ENCODE measurements around the gene COL8A2. TPM values are rescaled to one million over a fixed set of nuclear protein-coding genes. Genes with fewer than 3 reads are reported as not detected.

The COL8A2 gene
- total RNA-seq, 1 donor from 2014 or later = 0.10 TPM

GRCh38 chr1:36108314-36108713 lies 16.7 kb downstream of the COL8A2 start:
- peaks cover 7% of the 10 kb centered on the region for H3K27me3 Mint-ChIP-seq
- no peaks in the 10 kb centered on the region for H3K4me1 Mint-ChIP-seq (ENCODE audit: low read depth)
- H3K27ac Mint-ChIP-seq = no peak overlapping the region
- no peaks in the 10 kb centered on the region for H3K36me3 Mint-ChIP-seq (ENCODE audit: insufficient read depth)
- no peak for DNase-seq (ENCODE audit: low spot score, unreplicated experiment)
- H3K9me3 Mint-ChIP-seq (ENCODE audit: low read depth) = no peaks in the 10 kb centered on the region
- no peak overlapping the region for H3K4me3 Mint-ChIP-seq (ENCODE audit: low read depth)
- no peak for TF ChIP-seq CTCF (IDR thresholded peaks at IDR 0.05; ENCODE audit: unreplicated experiment)

GRCh38 chr1:36107394-36107793 lies 17.6 kb downstream of the COL8A2 start:
- H3K36me3 Mint-ChIP-seq (ENCODE audit: insufficient read depth) = no peaks in the 10 kb centered on the region
- peaks cover 3% of the 10 kb centered on the region for H3K27me3 Mint-ChIP-seq
- H3K9me3 Mint-ChIP-seq (ENCODE audit: low read depth) = no peaks in the 10 kb centered on the region
- no peaks in the 10 kb centered on the region for H3K4me1 Mint-ChIP-seq (ENCODE audit: low read depth)
- H3K4me3 Mint-ChIP-seq (ENCODE audit: low read depth) = no peak overlapping the region
- TF ChIP-seq CTCF (IDR thresholded peaks at IDR 0.05; ENCODE audit: unreplicated experiment) = no peak
- no peak for DNase-seq (ENCODE audit: low spot score, unreplicated experiment)
- no peak overlapping the region for H3K27ac Mint-ChIP-seq

GRCh38 chr1:36106269-36106668 lies 18.8 kb downstream of the COL8A2 start:
- no peak for DNase-seq (ENCODE audit: low spot score, unreplicated experiment)
- no peak overlapping the region for H3K4me3 Mint-ChIP-seq (ENCODE audit: low read depth)
- H3K27me3 Mint-ChIP-seq = peaks cover 3% of the 10 kb centered on the region

GRCh38 chr1:36101546-36101945 lies 23.5 kb downstream of the COL8A2 start:
- Mint-ChIP-seq H3K27me3 (no peaks in the 10 kb centered on the region), H3K36me3 (ENCODE audit: insufficient read depth) (no peaks in the 10 kb centered on the region), H3K27ac (no peak overlapping the region), H3K9me3 (ENCODE audit: low read depth) (no peaks in the 10 kb centered on the region), H3K4me3 (ENCODE audit: low read depth) (no peak overlapping the region), H3K4me1 (ENCODE audit: low read depth) (no peaks in the 10 kb centered on the region)
- no peak for DNase-seq (ENCODE audit: low spot score, unreplicated experiment)
- no peak for TF ChIP-seq CTCF (IDR thresholded peaks at IDR 0.05; ENCODE audit: unreplicated experiment)

More at GRCh38 chr1:36106269-36106668, 18.8 kb downstream of the COL8A2 start:
- Mint-ChIP-seq H3K27ac (no peak overlapping the region), H3K4me1 (ENCODE audit: low read depth) (no peaks in the 10 kb centered on the region), H3K36me3 (ENCODE audit: insufficient read depth) (no peaks in the 10 kb centered on the region), H3K9me3 (ENCODE audit: low read depth) (no peaks in the 10 kb centered on the region)
- no peak for TF ChIP-seq CTCF (IDR thresholded peaks at IDR 0.05; ENCODE audit: unreplicated experiment)

GRCh38 chr1:36100376-36100775 lies 24.6 kb downstream of the COL8A2 start:
- H3K27me3 Mint-ChIP-seq = no peaks in the 10 kb centered on the region
- no peak for DNase-seq (ENCODE audit: low spot score, unreplicated experiment)

More at GRCh38 chr1:36100376-36100775, 24.6 kb downstream of the COL8A2 start:
- no peak overlapping the region for H3K27ac Mint-ChIP-seq
- TF ChIP-seq CTCF (IDR thresholded peaks at IDR 0.05; ENCODE audit: unreplicated experiment) = no peak
- H3K4me1 Mint-ChIP-seq (ENCODE audit: low read depth) = no peaks in the 10 kb centered on the region
- no peak overlapping the region for H3K4me3 Mint-ChIP-seq (ENCODE audit: low read depth)
- no peaks in the 10 kb centered on the region for H3K9me3 Mint-ChIP-seq (ENCODE audit: low read depth)
- no peaks in the 10 kb centered on the region for H3K36me3 Mint-ChIP-seq (ENCODE audit: insufficient read depth)

Data from progenitor cell of endocrine pancreas (in vitro differentiated cells).